ENCODE data around the gene CAPZA2. TPM values are rescaled to one million over a fixed set of nuclear protein-coding genes. Genes with fewer than 3 reads are reported as not detected.
A peak's percentile ranks its signal among the peaks of the same experiment; 100 is the strongest.

Gene CAPZA2
- total and polyA plus RNA-seq, 9 of the 15 experiments (the other 6 are each of a cell fraction or from before 2014, with no cell fraction given) = 67.0 to 524 (median 176) TPM

DNA sequence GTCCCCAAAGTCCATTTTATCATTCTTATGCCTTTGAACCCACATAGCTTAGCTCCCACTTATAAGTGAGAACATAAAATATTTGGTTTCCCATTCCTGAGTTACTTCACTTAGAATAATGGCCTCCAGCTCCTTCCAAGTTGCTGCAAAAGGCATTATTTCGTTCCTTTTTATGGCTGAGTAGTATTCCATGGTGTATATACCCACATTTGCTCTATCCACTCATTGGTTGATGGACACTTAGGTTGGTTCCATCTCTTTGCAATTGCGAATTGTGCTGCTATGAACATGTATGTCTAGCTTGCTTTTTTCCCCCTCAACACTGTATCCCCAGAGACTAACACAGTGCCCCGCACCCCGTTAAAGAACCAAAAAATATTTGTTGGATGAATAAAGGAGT is 670 bp upstream of the CAPZA2 start (continued):
- 0 out of 4 replicates have a peak, but pooled peaks of 1 of the 2 experiments have one; percentile 36 for TF ChIP-seq UBTF (IDR thresholded peaks at IDR 0.05; ENCODE audit: borderline replicate concordance in 1 of 2, low read depth in 2 of 2, low read length in 2 of 2)
- no peak for TF ChIP-seq CREBBP (IDR thresholded peaks at IDR 0.05; ENCODE audit: low read depth, low read length)
- no peak for TF ChIP-seq ZNF780A (CRISPR knock-in tag; IDR thresholded peaks at IDR 0.05)
- TF ChIP-seq, protein P1, sequence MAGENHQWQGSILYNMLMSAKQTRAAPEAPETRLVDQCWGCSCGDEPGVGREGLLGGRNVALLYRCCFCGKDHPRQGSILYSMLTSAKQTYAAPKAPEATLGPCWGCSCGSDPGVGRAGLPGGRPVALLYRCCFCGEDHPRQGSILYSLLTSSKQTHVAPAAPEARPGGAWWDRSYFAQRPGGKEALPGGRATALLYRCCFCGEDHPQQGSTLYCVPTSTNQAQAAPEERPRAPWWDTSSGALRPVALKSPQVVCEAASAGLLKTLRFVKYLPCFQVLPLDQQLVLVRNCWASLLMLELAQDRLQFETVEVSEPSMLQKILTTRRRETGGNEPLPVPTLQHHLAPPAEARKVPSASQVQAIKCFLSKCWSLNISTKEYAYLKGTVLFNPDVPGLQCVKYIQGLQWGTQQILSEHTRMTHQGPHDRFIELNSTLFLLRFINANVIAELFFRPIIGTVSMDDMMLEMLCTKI (IDR thresholded peaks at IDR 0.05; ENCODE audit: partially characterized antibody) = no peak
- TF ChIP-seq VEZF1 (CRISPR knock-in tag; IDR thresholded peaks at IDR 0.05) = no peak
- TF ChIP-seq, protein P2, sequence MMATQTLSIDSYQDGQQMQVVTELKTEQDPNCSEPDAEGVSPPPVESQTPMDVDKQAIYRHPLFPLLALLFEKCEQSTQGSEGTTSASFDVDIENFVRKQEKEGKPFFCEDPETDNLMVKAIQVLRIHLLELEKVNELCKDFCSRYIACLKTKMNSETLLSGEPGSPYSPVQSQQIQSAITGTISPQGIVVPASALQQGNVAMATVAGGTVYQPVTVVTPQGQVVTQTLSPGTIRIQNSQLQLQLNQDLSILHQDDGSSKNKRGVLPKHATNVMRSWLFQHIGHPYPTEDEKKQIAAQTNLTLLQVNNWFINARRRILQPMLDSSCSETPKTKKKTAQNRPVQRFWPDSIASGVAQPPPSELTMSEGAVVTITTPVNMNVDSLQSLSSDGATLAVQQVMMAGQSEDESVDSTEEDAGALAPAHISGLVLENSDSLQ (IDR thresholded peaks at IDR 0.05) = 0 out of 2 replicates have a peak, but pooled peaks have one; percentile 15
- peak; percentile 92; the same call in 1 of the 2 replicates for TF ChIP-seq SREBF2 (CRISPR knock-in tag; IDR thresholded peaks at IDR 0.05)
- no peak for TF ChIP-seq PML (IDR thresholded peaks at IDR 0.05; ENCODE audit: low read length)

All from K562 (cell line).